H1 (cell line): ENCODE results near the gene SLC22A15. TPM values are rescaled to one million over a fixed set of nuclear protein-coding genes. Genes with fewer than 3 reads are reported as not detected.

Experiments
- CBX8 ChIP-seq: fragments of 300-800, 300-1000 bp; sonication (generic); IDR thresholded peaks from 2 replicates; pipeline ENCODE4 v1.7.1; 2016; ENCODE audit warnings: low read depth, low read length, borderline replicate concordance
- polyA plus RNA-seq, 7 experiments: library from polyadenylated mRNA; depleted of rRNA in 3 of 7; stranded (reverse) in 5 of 7; unstranded in 2 of 7; fragments of >200 nt in 5 of 7; fragments of 200-250 nt in 2 of 7; gene quantifications; 1 replicate in 5 of 7; 2 replicates in 1 of 7; 4 replicates in 1 of 7; pipeline versions ENCODE4 v1.2.1 to v1.2.3, GENCODE V29; 2011 to 2013; ENCODE audit warnings: missing spikeins in 2 of 7, mixed read lengths in 2 of 7
- total RNA-seq: library from RNA; stranded (reverse); fragmentation: NEBNext Ultra II Directional; extraction: Animal tissue kit (Norgen Biotek cat#: 25700); gene quantifications from 2 replicates; pipeline ENCODE4 v1.2.1, GENCODE V29; 2021

The SLC22A15 gene
- total and polyA plus RNA-seq, 2 of the 8 experiments (the other 6 are each of a cell fraction or from before 2014, with no cell fraction given): 3.2 to 3.3 TPM

GRCh38 chr1:116012716-116013115 is 36.4 kb downstream of the SLC22A15 start (continued):
- no peak for TF ChIP-seq CBX8
